ENCODE results near the gene ASB3. TPM values are rescaled to one million over a fixed set of nuclear protein-coding genes. Genes with fewer than 3 reads are reported as not detected.
"Not testable (repeated sequence)": the region's sequence is repeated elsewhere in the genome, so short reads cannot be mapped to it uniquely, and the experiment has no call there.

ASB3 gene
- polyA plus RNA-seq, 1 experiment, result 10.9 TPM

DNA sequence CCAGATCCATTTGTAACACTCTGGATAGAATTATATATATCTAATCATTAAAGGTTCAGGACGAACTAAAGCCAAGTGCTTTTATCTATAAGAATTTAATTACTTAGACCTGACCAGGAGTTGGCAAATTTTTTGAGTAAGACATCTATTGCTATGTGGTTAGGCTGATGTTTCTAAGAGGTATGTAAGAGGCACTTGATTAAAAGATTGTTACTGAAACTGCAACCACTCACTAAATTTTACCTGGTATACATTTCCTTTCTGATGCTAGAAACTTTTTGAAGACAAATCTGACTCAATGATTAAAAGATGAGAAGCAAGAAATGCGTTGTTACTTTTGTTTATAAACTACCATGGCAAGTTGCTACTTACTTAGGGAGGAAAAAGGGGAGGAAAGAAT lies 95.9 kb downstream of the ASB3 start:
- TF ChIP-seq, protein P1, sequence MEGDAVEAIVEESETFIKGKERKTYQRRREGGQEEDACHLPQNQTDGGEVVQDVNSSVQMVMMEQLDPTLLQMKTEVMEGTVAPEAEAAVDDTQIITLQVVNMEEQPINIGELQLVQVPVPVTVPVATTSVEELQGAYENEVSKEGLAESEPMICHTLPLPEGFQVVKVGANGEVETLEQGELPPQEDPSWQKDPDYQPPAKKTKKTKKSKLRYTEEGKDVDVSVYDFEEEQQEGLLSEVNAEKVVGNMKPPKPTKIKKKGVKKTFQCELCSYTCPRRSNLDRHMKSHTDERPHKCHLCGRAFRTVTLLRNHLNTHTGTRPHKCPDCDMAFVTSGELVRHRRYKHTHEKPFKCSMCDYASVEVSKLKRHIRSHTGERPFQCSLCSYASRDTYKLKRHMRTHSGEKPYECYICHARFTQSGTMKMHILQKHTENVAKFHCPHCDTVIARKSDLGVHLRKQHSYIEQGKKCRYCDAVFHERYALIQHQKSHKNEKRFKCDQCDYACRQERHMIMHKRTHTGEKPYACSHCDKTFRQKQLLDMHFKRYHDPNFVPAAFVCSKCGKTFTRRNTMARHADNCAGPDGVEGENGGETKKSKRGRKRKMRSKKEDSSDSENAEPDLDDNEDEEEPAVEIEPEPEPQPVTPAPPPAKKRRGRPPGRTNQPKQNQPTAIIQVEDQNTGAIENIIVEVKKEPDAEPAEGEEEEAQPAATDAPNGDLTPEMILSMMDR (IDR thresholded peaks at IDR 0.05; ENCODE audit: insufficient read depth, low read depth, low read length), result no peak
- CTCF ChIA-PET, result no interaction called here

DNA sequence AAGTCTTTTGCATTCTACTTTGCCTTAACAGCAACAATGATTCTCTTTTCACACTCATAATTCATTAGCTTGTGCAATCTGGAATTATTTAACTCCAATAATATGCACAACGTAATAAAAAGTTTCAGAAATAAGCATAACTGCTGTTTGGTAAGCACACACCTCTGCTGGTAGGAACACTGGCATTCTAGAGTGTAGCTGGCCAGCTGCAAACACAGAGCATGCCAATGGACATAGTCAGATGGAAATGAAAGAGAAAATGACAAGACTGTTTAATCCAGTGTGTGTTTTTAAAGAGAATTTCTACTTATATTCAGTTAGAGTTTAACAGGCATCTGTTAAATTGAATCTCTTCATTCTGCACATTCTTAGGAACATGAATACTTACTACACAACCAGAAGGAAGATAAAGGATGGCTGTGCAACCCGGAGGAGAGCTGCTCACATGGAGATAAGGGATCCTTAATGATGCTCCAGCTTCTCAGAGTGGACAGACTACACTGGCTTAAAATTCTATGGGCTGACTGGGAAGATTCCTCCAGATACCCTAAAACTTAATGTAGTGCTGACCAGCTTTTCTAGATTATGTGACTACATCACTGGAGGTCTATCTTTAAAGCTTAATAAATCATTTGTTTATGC lies 113.8 kb downstream of the ASB3 start:
- TF ChIP-seq, protein P1 (IDR thresholded peaks at IDR 0.05; ENCODE audit: insufficient read depth, low read depth, low read length), result no peak
- ChIA-PET POLR2A (no interaction called here), CTCF (interaction anchor here (0.7 kb wide), 1 partner anchor 18 kb away, joined by 3 read pairs; no protein-coding TSS in a partner anchor)
- Histone ChIP-seq H3K27me3 (ENCODE audit: control insufficient read depth, insufficient read depth, low read length) (no peaks in the 10 kb centered on the region), H3K4me3 (ENCODE audit: low read depth, low read length) (no peak overlapping the region), H3K36me3 (ENCODE audit: control insufficient read depth, insufficient read depth, low read length) (no peaks in the 10 kb centered on the region)
- DNase-seq (ENCODE audit: low read depth), result no peak

More for the DNA sequence above, 95.9 kb downstream of the ASB3 start:
- Histone ChIP-seq H3K4me3 (ENCODE audit: low read depth, low read length) (no peak overlapping the region), H3K36me3 (ENCODE audit: control insufficient read depth, insufficient read depth, low read length) (no peaks in the 10 kb centered on the region; the same call in 1 of the 2 replicates), H3K27me3 (ENCODE audit: control insufficient read depth, insufficient read depth, low read length) (no peaks in the 10 kb centered on the region)
- POLR2A ChIA-PET, result no interaction called here
- DNase-seq (ENCODE audit: low read depth), result no peak

DNA sequence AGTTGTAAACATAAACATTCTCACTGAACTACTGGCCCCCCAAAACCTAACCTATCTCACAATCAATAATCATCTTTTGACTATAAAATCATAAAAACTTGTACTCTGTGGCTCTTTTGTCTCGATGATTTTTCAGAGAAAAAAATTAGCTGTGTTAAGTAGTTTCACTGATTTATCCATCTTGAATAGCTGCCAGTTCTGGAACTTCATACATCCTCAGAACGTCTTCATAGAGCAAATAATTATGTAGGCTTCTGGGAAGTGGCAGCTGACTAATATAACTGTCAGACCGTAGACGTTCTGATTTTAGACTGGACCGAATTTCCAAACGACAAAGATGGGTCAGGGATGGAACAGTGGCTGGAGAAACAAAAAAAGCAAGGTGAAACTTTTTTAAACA lies 116.4 kb downstream of the ASB3 start:
- TF ChIP-seq, protein P1 (IDR thresholded peaks at IDR 0.05; ENCODE audit: insufficient read depth, low read depth, low read length), result no peak
- CTCF ChIA-PET, result no interaction called here
- no peak overlapping the region for H3K4me3 ChIP-seq (ENCODE audit: low read depth, low read length)
- no peaks in the 10 kb centered on the region for H3K27me3 ChIP-seq (ENCODE audit: control insufficient read depth, insufficient read depth, low read length)
- DNase-seq (ENCODE audit: low read depth), result no peak
- POLR2A ChIA-PET, result no interaction called here
- H3K36me3 ChIP-seq (ENCODE audit: control insufficient read depth, insufficient read depth, low read length), result no peaks in the 10 kb centered on the region

DNA sequence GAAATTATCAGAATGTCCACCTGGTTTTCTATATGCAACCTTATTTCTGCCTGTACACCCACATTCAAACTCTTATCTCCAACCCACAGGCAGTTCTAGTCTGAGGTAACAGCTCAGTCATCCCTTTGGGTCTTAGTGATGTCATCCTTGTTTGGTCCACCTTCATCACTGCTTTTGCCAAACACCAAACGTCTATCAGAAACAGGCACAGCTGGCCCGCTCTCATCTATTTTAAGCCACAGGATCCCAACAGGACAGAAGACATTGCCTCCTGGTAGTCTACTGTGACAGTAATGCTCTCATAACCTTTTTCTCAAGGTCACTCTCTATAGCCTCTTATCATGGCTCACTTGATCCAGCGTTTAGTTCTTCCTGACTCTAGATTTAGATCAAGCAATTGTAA lies 118.1 kb downstream of the ASB3 start:
- H3K36me3 ChIP-seq (ENCODE audit: control insufficient read depth, insufficient read depth, low read length), result no peaks in the 10 kb centered on the region
- no peak for DNase-seq (ENCODE audit: low read depth)
- TF ChIP-seq, protein P1 (IDR thresholded peaks at IDR 0.05; ENCODE audit: insufficient read depth, low read depth, low read length), result no peak
- ChIA-PET CTCF (no interaction called here), POLR2A (interaction anchor here (0.6 kb wide), 1 partner anchor 19 kb away, joined by 3 read pairs; no protein-coding TSS in a partner anchor)
- no peak overlapping the region for H3K4me3 ChIP-seq (ENCODE audit: low read depth, low read length)
- no peaks in the 10 kb centered on the region for H3K27me3 ChIP-seq (ENCODE audit: control insufficient read depth, insufficient read depth, low read length)

DNA sequence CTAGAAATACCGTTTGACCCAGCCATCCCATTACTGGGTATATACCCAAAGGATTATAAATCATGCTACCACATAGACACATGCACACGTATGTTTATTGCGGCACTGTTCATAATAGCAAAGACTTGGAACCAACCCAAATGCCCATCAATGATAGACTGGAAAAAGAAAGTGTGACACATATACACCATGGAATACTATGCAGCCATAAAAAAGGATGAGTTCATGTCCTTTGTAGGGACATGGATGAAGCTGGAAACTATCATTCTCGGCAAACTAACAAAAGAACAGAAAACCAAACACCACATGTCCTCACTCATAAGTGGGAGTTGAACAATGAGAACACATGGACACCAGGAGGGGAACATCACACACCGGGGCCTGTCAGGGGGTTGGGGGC lies 119.6 kb downstream of the ASB3 start:
- CTCF ChIA-PET; H3K36me3 ChIP-seq (ENCODE audit: control insufficient read depth, insufficient read depth, low read length); H3K27me3 ChIP-seq (ENCODE audit: control insufficient read depth, insufficient read depth, low read length); H3K4me3 ChIP-seq (ENCODE audit: low read depth, low read length); DNase-seq (ENCODE audit: low read depth); POLR2A ChIA-PET: not testable (repeated sequence)

DNA sequence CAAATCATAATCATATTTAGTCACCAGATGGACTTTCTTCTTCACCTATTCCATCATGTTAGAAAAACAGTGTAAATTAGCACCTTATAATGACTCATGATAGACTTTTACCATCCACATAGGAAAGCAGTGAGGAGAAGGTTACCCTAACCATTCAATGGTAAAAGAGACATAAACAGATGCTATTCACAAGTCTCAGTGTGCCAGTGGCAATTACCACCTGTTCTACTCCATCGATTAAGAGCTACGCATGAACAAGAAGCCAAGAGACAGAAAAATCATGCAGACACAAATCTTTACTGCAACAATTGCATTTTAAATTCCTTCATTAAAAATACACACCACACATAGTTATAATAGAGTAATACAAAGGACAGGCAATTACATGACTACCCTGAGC lies 125.9 kb downstream of the ASB3 start:
- ChIA-PET POLR2A (no interaction called here), CTCF (no interaction called here)
- Histone ChIP-seq H3K4me3 (ENCODE audit: low read depth, low read length) (no peak overlapping the region), H3K27me3 (ENCODE audit: control insufficient read depth, insufficient read depth, low read length) (no peaks in the 10 kb centered on the region), H3K36me3 (ENCODE audit: control insufficient read depth, insufficient read depth, low read length) (no peaks in the 10 kb centered on the region)
- TF ChIP-seq, protein P1 (IDR thresholded peaks at IDR 0.05; ENCODE audit: insufficient read depth, low read depth, low read length), result no peak
- DNase-seq (ENCODE audit: low read depth), result no peak

DNA sequence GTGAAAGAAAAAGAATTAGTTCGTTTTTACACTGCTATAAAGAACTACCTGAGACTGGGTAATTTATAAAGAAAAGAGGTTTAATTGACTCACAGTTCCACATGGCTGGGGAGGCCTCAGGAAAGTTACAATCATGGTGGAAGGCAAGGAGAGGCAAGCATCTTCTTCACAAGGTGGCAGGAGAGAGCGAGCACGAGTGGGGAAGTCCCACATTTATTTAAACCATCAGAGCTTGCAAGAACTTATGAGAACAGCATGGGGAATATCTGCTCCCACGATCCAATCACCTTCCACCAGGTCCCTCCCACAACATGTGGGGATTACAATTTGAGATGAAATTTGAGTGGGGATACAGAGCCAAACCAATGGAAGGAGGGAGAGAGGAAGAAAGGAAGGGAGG lies 128.3 kb downstream of the ASB3 start:
- H3K27me3 ChIP-seq (ENCODE audit: control insufficient read depth, insufficient read depth, low read length); CTCF ChIA-PET; POLR2A ChIA-PET; DNase-seq (ENCODE audit: low read depth); H3K36me3 ChIP-seq (ENCODE audit: control insufficient read depth, insufficient read depth, low read length); H3K4me3 ChIP-seq (ENCODE audit: low read depth, low read length): not testable (repeated sequence)
